A673 (cell line): Measurements from ENCODE around the gene BUD31. TPM values are rescaled to one million over a fixed set of nuclear protein-coding genes. Genes with fewer than 3 reads are reported as not detected.

Experiments used
- BruUV-seq: library from RNA; stranded (reverse); fragments of 400-500 nt; replicated peaks from 2 replicates; lab custom pipeline; 2021; lab: Mats Ljungman, UMichigan
- CTCF ChIA-PET: fragments of 300-600 bp; sonication (Branson Sonifier 250); formaldehyde crosslinking; loops from one replicate; lab custom pipeline; 2022; ENCODE audit warnings: antibody characterized with exemption; lab: Charles Lee
- POLR2A ChIA-PET: fragments of 300-600 bp; sonication (Branson Sonifier 250); formaldehyde crosslinking; loops from one replicate; lab custom pipeline; 2022; ENCODE audit warnings: antibody characterized with exemption; ENCODE audit not compliant: low non-redundant PET; lab: Charles Lee
- DNase-seq: peaks from one replicate; pipeline ENCODE4 v3.0.0-alpha.2; 2015; ENCODE audit warnings: low spot score
- H3K27ac ChIP-seq: fragments of 200-600 bp; sonication (generic); 2 replicates; pipeline ENCODE4 v1.5.1; 2016; ENCODE audit warnings: mixed run types, low read depth, mild to moderate bottlenecking, mixed read lengths, antibody characterized with exemption, low read length; ENCODE audit not compliant: poor library complexity, severe bottlenecking
- H3K27me3 ChIP-seq: fragments of 200-600 bp; sonication (generic); replicated peaks from 2 replicates; pipeline ENCODE4 v1.6.1; 2017; ENCODE audit warnings: mixed run types, low read depth, mild to moderate bottlenecking, mixed read lengths, antibody characterized with exemption, low read length; ENCODE audit not compliant: insufficient read depth, poor library complexity
- H3K36me3 ChIP-seq: fragments of 200-600 bp; sonication (generic); 2 replicates; pipeline ENCODE4 v1.6.1; 2016; ENCODE audit warnings: mixed run types, mild to moderate bottlenecking, mixed read lengths, antibody characterized with exemption, low read length; ENCODE audit not compliant: insufficient read depth, poor library complexity, severe bottlenecking
- H3K4me1 ChIP-seq: fragments of 200-600 bp; sonication (generic); 2 replicates; pipeline ENCODE4 v1.6.1; 2017; ENCODE audit warnings: mixed run types, mild to moderate bottlenecking, mixed read lengths, antibody characterized with exemption, low read length; ENCODE audit not compliant: insufficient read depth, poor library complexity, severe bottlenecking
- H3K4me3 ChIP-seq: fragments of 200-600 bp; sonication (generic); 2 replicates; pipeline ENCODE4 v1.5.1; 2016; ENCODE audit warnings: low read depth, mixed run types, mild to moderate bottlenecking, mixed read lengths, low read length; ENCODE audit not compliant: poor library complexity, severe bottlenecking
- H3K9me3 ChIP-seq: fragments of 200-600 bp; sonication (generic); 2 replicates; pipeline ENCODE4 v1.6.1; 2016; ENCODE audit warnings: mixed run types, low read depth, mild to moderate bottlenecking, mixed read lengths, antibody characterized with exemption, low read length; ENCODE audit not compliant: poor library complexity, severe bottlenecking
- CTCF ChIP-seq: fragments of 300-800, 200-600 bp; sonication (generic); conservative IDR thresholded peaks from 2 replicates; pipeline ENCODE4 v1.5.1; 2017; ENCODE audit warnings: low read depth, mild to moderate bottlenecking, antibody characterized with exemption, low read length, moderate library complexity, mixed read lengths
- EZH2 ChIP-seq: fragments of 200-600 bp; sonication (generic); IDR thresholded peaks from 2 replicates; pipeline ENCODE4 v1.6.1; 2017; ENCODE audit warnings: borderline replicate concordance, low read depth, mild to moderate bottlenecking, mixed read lengths, antibody characterized with exemption, low read length; ENCODE audit not compliant: poor library complexity, severe bottlenecking
- intact Hi-C: fragments of 100-400 bp; cut with micrococcal nuclease; formaldehyde crosslinking; loops from one replicate; pipeline ENCODE4 v1.10.0; 2022; ENCODE audit not compliant: unreplicated experiment
- total RNA-seq: library from RNA; stranded (reverse); gene quantifications from 2 replicates; pipeline ENCODE4 v1.2.3, GENCODE V29; 2021

BUD31 gene
- total RNA-seq, 1 experiment from 2014 or later: 194 TPM

GRCh38 chr7:99451936-99452335 lies 43.2 kb downstream of the BUD31 start:
- no peaks in the 10 kb centered on the region for H3K4me1 ChIP-seq
- no peak overlapping the region for H3K4me3 ChIP-seq
- intact Hi-C loops: no loop called here
- CTCF ChIA-PET: no interaction called here
- no peak overlapping the region for H3K27ac ChIP-seq
- no peaks in the 10 kb centered on the region for H3K27me3 ChIP-seq
- POLR2A ChIA-PET: no interaction called here
- DNase-seq: no peak
- peaks cover 85% of the 10 kb centered on the region for H3K36me3 ChIP-seq
- no peaks in the 10 kb centered on the region for H3K9me3 ChIP-seq
- no peak for TF ChIP-seq EZH2
- TF ChIP-seq CTCF: no peak
- BruUV-seq: no TSS peak

GRCh38 chr7:99452541-99452940 lies 43.8 kb downstream of the BUD31 start:
- intact Hi-C loops: no loop called here
- no TSS peak for BruUV-seq
- TF ChIP-seq CTCF (no peak), EZH2 (no peak)
- H3K4me3 ChIP-seq: no peak overlapping the region
- POLR2A ChIA-PET: no interaction called here
- no peaks in the 10 kb centered on the region for H3K27me3 ChIP-seq
- no peaks in the 10 kb centered on the region for H3K9me3 ChIP-seq
- peaks cover 86% of the 10 kb centered on the region for H3K36me3 ChIP-seq
- no peaks in the 10 kb centered on the region for H3K4me1 ChIP-seq
- DNase-seq: no peak
- CTCF ChIA-PET: interaction anchor here (0.6 kb wide), 1 partner anchor 573 kb away, joined by 7 read pairs; no protein-coding TSS in a partner anchor
- peak overlapping the region; percentile 5 for H3K27ac ChIP-seq

- CTCF ChIA-PET: interaction anchor here (0.6 kb wide), 1 partner anchor 574 kb away, joined by 7 read pairs; no protein-coding TSS in a partner anchor
- TF ChIP-seq CTCF: no peak
- TF ChIP-seq EZH2: no peak
- peaks cover 86% of the 10 kb centered on the region for H3K36me3 ChIP-seq
- no peak for DNase-seq
- intact Hi-C loops: no loop called here
- no peaks in the 10 kb centered on the region for H3K9me3 ChIP-seq
- peak overlapping the region; percentile 5 for H3K27ac ChIP-seq
- no peak overlapping the region for H3K4me3 ChIP-seq
- POLR2A ChIA-PET: no interaction called here
- H3K27me3 ChIP-seq: no peaks in the 10 kb centered on the region
- H3K4me1 ChIP-seq: no peaks in the 10 kb centered on the region
- BruUV-seq: no TSS peak
These were observed 44.3 kb downstream of the BUD31 start for GRCh38 chr7:99453105-99453504.
